HG03060 (cell line): Measurements from ENCODE around the gene MEX3C.

Experiments
- ATAC-seq: cut with Tn5 transposase; IDR thresholded peaks from one replicate; pipeline ENCODE4 v1.9.1; 2021; ENCODE audit warnings: low read depth, moderate number of reproducible peaks; ENCODE audit not compliant: unreplicated experiment

Gene MEX3C

DNA sequence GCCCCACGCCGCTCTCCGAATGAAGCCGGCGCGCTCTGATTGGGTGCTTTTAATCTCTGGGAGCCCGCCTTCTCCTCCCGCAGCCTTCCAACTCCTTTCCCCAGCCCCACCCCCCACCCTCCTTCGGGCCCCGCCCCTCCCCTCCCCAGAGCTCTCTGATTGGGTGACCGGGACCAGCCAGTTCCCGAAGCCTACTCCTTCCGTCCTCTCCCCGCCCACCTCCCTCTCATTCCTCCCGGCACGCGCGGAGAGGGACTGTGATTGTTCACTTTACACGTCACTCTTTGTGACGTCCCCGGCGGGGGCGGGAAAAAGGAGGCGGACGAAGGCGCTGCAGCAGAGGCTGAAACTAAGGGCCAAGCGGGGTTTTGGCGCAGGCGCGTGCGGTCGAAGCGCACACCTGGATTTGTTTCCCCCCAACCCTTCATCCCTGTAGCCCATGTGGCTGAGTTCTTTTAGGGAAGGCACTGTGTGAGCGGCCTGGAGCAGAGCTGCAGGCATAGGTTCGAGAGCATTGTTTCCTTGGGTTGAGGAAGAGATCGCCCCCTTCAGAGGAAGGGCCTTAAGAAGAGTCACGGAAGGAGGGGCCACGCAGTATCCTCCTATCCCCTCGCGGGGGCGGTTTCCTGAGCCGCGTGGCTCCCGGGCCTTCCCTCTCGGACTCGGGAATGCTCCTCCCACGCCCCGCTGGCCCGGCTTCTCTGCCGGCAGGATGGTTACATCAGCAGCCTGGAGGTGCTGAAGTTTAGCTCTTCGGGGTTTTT, at the start of gene MEX3C:
MEX3C (minus strand) TSS at position 21 of the 764 bp plus-strand sequence. CDS start 361 bp downstream, outside the sequence.
- ATAC-seq, result peak; percentile 81

DNA sequence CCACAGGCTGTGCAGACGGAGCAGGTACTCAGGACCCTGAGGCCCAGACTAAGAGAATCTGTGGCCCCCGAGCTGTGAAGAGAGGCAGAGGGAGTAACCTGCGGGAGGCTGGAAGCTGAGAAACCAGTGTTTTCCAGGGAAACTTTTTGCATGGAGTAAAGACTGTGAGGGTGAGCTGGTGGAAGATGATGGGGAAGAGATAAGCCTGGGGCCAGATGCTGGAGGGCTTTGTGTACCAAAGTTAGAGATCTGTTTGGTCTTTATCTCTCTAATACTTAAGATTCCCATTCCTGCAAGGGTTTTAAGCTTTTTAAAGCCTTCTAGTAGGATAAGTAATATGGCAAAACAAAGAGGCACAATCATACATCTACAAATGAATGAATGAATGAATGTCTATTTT, 43.7 kb upstream of the MEX3C start:
- ATAC-seq, result no peak

DNA sequence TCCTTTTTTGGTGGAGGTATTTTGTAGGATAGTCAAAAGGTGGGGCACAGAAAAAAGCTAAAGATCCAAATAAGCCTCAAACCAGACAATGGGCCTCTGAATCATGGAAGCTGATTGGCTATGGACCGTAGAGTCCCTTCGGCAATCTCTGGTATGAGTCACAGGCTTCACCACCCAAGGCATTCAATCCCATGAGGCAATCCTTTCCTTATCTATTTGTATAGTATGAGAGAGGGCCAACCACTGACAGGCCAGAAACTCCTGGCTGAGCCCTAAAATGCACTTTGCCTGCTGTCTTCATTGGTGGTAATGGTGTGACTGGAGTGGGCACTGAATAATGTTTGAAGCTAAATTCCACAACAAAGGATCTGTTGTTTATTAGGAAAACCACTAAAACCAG, 38.7 kb upstream of the MEX3C start:
- no peak for ATAC-seq

DNA sequence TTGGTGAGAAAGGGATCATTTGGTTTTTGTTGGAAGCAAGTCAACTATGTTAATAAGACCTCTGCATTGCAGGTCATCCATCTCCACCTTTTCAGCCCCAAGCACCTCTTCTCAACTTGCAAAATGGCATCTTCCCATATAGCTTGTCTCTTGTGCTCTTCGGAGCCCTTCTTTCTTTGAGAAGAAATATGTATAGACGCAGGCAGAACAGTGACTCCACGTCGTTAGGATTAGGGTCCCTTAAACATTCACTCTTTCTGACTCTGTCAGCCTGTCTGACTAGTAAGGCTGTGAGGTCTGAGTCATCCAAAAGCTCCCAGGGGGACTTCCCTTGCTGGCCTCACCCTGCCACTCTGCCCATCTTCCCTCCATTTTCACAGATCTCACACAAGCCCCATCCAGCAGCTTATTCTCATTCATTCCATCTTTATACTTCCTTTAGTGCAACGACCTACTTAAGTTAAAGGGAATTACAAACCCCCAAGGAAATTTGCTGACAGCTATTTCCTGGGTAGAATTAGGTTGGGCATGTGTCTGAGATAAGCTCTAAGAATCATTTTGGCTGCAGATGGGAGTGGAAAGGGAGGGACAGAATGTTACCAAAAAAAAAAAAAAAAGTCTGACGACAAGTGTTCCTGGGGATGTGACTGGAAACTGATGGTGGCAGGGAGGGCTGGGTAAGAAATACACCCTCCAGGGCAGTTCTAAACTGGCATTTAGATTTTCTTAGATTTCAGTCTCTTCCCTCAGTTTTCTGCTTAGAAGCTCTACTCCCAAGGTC, 37.7 kb upstream of the MEX3C start:
- ATAC-seq, result peak; percentile 67

DNA sequence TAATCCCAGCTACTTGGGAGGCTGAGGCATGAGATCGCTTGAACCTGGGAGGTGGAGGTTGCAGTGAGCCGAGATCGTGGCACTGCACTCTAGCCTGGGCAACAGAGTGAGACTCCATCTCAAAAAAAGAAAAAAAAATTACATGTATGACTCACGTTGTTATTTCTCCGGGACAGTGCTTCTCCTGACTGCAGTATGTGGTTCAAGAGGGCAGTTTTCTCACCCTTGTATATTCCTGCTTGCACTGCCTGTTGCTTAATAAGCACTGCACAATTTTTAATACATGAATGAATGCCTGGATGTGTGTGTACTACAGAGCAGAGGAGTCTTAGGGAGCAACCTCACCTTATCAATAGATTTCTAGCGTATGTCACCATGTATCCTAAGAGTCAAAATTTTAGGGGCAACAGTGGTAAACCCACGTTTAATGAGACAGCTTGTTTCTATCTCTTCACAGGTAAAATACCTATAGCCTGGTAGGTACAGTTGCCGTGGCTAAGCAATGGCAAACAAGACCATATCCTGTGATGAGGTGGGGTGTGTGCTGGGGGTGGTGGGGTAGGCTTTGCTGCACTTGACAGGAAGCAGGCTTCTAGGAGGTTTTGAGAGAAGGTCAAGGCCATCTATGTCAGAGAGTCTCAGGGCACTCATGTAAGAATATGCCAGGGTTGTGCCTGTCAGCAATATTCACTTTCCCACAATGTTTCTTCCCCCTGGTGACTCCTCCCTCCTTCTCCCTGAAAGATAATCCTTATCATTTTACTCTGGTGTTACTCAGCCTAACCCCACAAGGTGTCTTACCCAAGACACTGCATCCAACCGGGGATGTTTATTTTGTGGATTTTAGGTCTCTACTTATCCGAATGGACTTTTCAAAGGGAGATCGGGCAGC, 36.9 kb upstream of the MEX3C start:
- no peak for ATAC-seq

DNA sequence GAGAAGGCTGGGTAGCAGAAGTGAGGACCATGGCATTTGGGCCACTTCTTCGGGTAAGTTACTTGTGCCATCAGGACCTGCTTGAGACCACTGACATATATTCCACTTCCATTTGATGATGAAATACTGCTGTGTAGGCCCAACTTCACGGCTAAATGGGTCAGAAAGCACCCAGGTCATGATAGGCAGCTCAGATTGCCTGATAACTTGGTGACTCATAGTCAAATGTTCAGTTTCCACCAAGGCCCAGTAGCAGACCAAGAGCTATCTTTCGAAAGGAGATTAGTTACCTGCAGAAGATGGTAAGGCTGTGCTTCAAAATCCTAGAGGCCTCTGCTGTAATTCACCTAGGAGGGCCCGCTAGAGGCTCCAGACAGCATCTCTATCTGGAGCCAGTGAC, 31.8 kb upstream of the MEX3C start:
- ATAC-seq, result no peak

DNA sequence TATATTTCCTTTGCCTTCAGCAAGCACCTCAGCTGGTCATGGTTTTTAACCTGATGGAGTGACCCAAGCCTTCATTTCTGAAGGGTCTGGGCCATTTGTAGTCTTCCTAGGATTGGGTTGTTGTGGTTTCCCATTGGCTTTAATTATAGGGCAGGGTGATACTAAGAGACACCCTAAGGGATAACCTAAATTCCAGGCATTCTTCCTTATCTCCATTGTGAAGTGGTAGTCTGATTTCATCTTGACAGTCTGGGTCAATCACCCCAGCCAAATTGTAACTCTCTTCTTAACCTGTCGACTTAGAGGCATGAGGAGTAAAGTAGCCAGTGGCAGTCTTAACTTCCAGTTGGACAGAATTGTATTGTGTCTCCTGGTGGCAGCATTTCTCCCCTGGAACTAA, 30.2 kb upstream of the MEX3C start:
- ATAC-seq, result no peak

DNA sequence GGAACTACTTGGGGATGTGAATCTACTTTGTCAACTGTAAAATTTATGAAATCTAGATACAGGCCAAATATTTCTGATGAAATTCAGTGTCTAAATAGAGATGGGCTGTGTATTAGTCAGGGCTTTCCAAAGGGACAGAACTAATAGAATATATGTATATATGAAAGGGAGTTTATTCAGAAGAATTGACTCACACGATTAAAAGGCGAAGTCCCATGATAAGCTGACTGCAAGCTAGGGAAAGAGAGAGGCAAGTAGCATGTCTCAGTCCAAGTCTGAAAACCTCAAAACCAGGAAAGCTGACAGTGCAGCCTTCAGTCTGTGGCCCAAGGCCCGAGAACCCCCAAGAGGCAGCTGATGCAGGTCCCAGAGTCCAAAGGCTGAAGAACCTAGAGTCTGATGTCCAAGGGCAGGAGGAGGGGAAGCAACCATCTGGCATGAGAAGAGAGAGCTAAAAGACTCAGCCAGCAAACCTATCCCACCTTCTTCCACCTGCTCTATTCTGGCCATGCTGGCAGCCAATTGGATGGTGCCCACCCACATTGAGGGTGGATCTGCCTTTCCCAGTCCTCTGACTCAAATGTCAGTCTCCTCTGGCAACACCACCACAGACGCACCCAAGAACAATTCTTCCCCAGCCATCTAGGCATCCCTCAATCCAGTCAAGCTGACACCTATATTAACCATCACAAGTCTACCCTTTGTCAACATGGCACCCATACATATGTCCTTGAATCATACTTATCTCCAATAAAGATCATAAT, 29.3 kb upstream of the MEX3C start:
- no peak for ATAC-seq

DNA sequence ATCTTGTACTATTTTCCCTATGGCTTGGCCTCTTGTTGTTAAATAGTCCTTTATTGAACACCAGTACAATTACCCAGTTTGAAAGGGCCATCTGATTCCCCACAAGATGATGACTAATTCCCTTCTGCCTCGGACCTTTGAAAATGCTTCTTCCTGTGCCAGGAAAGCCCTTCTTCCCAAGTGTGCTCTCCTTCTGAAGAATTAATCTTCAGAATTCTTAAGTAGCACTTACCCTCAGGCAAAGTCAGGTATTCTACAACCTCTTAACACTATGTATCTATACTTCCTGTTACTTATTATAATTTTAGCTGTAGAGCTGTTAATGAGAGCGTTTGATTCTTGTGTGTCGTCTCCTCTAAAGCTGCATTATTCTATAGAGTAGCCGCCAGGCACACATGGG, 28.6 kb upstream of the MEX3C start:
- ATAC-seq, result no peak

DNA sequence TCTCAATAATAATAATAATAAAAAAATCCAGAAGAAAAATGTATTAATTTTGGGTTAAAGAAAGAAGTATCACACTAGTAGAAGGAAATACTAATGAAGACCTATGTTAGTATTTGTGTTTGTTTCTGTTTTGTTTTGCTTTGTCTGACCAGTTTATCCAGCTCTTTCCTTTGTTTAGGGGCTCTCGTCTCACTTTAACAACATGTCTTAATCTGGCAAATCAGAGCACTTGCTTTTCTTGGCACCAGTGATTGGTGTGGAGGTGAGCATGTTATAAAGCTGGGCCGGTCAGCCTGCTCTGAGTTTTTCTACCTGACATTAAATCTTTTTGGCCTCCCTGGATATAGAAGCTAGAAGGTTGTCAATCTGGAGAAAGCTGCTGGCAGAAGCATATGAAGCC, 15.1 kb upstream of the MEX3C start:
- ATAC-seq, result no peak

DNA sequence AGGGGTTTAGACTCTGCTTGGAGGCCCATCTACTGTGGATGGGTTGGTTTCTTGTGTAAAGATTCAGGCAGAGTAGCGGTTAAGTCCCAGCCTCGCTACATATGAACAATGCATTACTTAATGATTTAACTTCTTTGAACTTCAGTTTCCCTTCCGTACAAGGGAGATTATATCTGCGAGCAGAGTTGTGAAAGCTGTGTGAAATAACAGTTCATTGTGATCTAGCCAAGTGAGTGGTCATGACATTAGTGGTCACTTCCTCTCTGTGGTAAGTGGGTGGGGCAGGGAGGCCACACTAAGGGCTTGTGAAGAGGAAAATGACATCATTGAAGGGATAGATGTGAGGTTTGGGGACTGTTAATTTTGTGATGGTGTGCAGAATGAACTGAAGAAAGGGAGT, 14.1 kb upstream of the MEX3C start:
- peak; percentile 92 for ATAC-seq

DNA sequence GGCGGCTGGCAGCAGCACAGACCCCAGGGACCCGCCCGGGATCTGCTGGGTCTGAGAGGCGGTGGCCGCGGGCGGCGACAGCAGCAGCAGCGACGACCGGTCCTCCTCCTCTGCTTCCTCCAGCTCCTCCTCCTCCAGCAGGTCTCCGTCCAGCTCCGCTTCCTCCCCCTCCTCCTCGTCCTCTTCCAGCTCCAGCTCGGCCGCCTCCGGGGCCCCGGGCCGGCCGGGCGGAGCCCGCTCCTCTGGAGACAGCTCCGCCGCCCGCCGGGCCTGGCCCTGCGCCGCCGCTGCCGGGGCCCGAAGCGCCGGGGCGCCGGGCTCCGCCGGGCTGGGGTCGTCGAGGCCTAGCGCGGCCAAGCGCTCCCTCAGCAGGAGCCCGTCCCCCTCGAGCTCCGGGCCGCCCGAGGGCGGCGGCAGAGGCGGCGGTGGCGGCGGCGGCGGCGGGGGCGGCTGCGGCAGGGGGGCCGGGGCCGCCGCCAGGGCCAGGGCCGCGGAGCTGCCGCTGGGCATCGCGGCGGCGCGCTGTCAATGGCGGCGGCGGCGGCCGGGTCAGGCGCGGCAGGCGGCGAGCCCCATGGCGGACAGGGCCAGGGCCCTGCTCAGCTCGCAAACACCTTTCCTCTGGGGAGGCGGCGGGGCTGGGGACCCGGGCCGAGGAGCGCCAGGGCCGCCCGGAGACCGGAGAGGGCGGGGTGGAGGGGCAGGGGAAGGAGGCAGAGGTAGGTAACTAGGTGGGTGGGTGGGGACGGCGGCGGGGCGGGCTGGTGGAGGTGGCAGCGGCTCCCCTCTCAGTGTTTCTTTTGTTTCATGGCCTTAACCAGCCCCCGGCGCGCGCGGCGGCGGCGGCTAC, 445 bp downstream of the MEX3C start:
- no peak for ATAC-seq

DNA sequence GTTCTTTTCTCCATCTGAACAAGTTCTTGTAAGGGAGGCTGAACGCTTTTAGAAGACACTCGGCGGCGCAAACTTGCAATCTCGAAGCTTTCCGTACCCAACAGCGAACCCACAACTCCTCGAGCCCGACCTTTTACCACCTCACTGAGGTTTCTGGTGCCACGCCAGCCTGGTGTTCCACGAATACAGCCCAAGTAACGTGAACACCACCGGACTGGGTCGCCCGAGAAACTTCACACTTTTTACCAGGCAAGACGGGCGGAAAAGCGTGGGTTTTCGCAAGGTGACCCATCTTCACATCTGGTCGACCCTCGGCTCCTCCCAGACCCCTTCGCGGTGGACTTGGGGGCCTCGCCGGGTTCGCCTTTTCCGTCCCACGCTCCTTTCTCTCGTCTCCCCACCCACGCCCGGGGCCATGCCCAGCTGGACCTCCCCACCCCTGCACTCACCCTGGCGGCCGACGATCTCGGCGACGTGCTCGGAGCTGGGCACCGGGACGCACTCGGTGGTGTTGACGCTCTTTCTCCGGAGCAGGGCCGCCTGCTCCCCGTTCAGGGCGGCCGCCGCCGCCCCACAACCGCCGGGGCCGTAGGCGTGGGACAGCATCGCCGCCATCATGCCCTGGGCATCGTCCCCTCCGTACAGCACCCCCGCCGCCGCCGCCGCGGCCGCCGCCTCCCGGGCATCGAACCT, 1.2 kb downstream of the MEX3C start:
- no peak for ATAC-seq

DNA sequence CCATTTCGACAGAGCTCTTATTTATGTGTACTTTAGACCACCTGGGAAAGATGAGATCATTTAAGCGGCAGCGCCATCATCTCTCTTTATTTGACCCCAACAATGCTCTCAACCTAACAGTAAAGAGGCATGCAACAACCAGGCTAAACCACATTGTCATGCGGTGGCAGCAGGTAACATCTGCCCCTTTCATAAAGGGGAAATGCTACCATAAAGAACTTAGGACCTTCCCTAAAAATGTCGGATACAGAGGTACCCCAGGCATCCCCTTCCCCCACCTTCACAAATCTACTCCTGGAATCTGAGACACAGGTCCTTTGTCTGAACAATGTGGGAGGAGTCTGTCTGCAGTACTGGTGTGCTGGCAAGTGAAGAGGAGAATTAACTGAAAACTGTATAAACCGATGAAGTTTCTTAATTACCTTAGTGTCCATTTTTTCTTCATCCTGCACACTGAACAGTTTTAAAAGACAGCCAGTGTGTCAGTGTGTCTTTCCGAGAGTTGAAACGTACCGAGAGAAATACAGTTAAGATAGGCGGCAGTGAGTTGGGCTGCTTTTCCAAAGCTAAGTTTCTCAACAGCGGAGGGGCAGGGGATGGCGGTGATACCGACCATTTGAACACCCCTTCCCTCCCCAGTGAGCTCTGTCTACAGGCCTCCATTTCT, 1.9 kb downstream of the MEX3C start:
- ATAC-seq, result no peak

DNA sequence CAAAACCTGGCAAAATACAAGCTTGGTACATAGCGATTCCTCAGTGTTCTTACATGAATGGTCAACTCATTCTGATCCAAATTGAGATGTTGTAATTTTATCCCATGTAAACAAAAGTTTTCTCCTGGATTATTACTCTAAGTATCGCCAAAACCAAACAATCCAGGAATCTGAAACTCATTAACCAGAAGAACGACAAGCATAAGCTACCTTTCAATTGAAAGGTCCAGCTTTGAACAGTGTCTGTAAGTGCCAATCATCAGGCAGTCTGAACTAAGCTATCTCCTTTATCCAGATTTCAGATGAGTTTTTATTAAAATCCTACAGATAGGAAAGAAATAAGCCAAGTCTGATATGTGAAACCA, 2.4 kb downstream of the MEX3C start:
- no peak for ATAC-seq

DNA sequence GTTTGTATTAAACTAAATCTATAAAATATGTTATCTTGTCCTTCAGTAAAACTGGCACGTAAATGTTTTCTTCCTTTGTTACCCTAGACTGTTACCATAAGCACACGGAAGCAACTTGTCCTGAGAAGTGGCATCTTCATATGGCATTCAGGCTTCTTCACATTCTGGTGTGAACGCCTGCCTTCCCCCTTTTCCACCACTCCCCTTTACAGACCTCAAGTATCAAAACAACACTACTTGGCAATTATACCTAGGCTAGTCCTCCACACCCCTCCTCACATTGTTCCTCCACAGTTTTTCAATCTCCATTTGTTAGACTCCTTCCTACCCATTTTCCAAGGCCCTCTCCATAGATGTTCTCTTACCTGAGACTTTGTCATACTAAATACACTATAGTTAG, 2.9 kb downstream of the MEX3C start:
- ATAC-seq, result no peak

DNA sequence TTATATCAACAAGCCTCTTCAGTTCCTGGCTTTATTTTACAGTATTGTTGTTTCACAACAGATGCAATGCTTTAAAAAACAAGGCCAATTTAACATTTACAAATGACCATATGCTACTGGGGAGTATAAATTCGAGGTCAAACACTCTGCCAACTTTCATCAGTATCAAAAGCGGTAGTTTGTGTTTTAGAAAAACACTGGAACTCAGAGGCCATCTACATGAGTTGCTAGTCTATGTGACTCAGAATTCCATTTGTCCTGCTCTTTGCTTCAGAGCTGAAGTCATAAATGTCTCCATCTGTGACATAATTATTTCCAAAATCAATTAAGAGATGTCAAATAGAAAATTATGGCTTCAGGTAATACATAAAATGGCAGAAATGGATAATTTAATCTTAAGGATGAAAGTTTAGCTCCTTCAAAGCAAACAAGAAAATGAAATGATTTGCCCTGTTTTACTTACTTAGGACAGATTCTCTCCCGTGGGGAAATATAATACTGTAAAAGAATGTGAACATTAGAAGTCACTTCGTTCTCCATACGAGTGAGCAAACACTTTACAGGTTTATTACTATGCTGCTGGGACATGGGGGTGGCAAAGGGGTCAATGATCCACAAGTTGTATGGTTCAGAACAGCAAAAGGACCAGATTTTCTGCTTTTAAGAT, 3.7 kb downstream of the MEX3C start:
- no peak for ATAC-seq

DNA sequence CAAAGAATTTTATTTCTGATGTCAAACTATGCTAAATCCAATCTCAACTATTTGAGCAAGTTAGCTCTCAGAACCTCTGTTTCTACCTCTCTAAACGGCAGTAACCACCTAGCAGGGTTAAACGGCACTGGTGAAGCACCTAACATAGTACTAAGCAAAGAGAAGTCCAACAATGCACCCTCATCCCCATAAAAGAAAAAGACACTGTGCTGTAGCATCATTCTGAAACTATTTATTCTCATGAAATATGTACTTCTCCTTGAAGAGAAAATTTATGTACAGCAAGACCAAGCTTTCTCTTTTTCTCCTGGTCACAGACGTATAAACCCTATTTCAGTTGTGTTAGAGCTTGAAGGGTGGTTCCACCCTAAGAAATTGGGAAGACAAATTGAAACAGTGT, 4.8 kb downstream of the MEX3C start:
- no peak for ATAC-seq
